Stomach (tissue), 9 donors: ENCODE results near the gene ZNF628. TPM values are rescaled to one million over a fixed set of nuclear protein-coding genes. Genes with fewer than 3 reads are reported as not detected.

Source experiments
- DNase-seq, 2 donors: peaks; one replicate each; pipeline versions ENCODE4 v3.0.0 to v3.0.0-alpha.2; 2013 to 2019
- H3K27ac ChIP-seq, 5 donors: fragments of 200-600 bp in 4 of 5; sonication (generic) in 4 of 5; one replicate each; pipeline ENCODE4 v1.5.1; 2013 to 2019; ENCODE audit warnings: mild to moderate bottlenecking in 1 of 5, moderate library complexity in 1 of 5
- H3K27me3 ChIP-seq, 3 donors: fragments of 200-600 bp; sonication (generic); one replicate each; pipeline ENCODE4 v1.5.1; 2017 to 2019; ENCODE audit warnings: mixed run types in 1 of 3
- H3K36me3 ChIP-seq, 4 donors: fragments of 200-600 bp; sonication (generic); 1 replicate in 3 of 4; 2 replicates in 1 of 4; pipeline ENCODE4 v1.5.1; 2016 to 2019
- H3K4me1 ChIP-seq, 4 donors: fragments of 200-600 bp; sonication (generic); one replicate each; pipeline ENCODE4 v1.5.1; 2016 to 2019
- H3K4me3 ChIP-seq, 4 donors: fragments of 200-600 bp; sonication (generic) in 3 of 4; one replicate each; pipeline ENCODE4 v1.5.1; 2016 to 2019; ENCODE audit warnings: mild to moderate bottlenecking in 1 of 4
- H3K9me3 ChIP-seq, 4 donors: fragments of 200-600 bp; sonication (generic); one replicate each; pipeline ENCODE4 v1.5.1; 2016 to 2019
- CTCF ChIP-seq, 7 experiments: fragments of 450-650 bp in 4 of 7; fragments of 200-600 bp in 3 of 7; sonication (generic) in 3 of 7; IDR thresholded peaks; one replicate each; pipeline ENCODE4 v1.5.1; 2016 to 2019; ENCODE audit warnings: antibody characterized with exemption in 7 of 7, control low read depth in 2 of 7, mild to moderate bottlenecking in 1 of 7
- EP300 ChIP-seq: sonication (generic); formaldehyde crosslinking; IDR thresholded peaks from one replicate; pipeline ENCODE4 v1.6.1; 2017; ENCODE audit warnings: antibody characterized with exemption
- POLR2A ChIP-seq, 4 donors: fragments of 450-650 bp; IDR thresholded peaks; one replicate each; pipeline ENCODE4 v1.6.1; 2016; ENCODE audit warnings: antibody characterized with exemption in 4 of 4, control low read depth in 2 of 4, mild to moderate bottlenecking in 1 of 4, moderate library complexity in 1 of 4
- POLR2AphosphoS5 ChIP-seq, 3 donors: sonication (generic); formaldehyde crosslinking; IDR thresholded peaks; one replicate each; pipeline ENCODE4 v1.6.1; 2016; ENCODE audit warnings: antibody characterized with exemption in 3 of 3
- WGBS, 5 donors: extraction: QIAGEN DNeasy Blood & Tissue Kit in 3 of 5; methylation state at CpG; one replicate each; pipeline versions ENCODE4 v1.1.5 to v1.1.7; 2013 to 2018; 5-methylcytosine and 5-hydroxymethylcytosine counted together
- intact Hi-C: fragments of 100-400 bp; cut with DNase I; formaldehyde crosslinking; loops from one replicate; pipeline ENCODE4 v1.15.1; 2023; ENCODE audit warnings: low total_unique reads
- polyA plus RNA-seq, 3 donors: library from polyadenylated mRNA; stranded (reverse); fragments of 200-250 nt; gene quantifications; one replicate each; pipeline ENCODE4 v1.2.3, GENCODE V29; 2013
- total RNA-seq, 5 donors: library from RNA; depleted of rRNA; stranded (reverse); fragments of >200 nt; gene quantifications; one replicate each; pipeline versions ENCODE4 v1.1.0 to v1.2.3, GENCODE V29; 2014 to 2016
- donor health status: healthy with polysubstance abuse.
- donor health status: Bipolar disorder and iron deficiency.
- donor health status: healthy.

The ZNF628 gene
- total and polyA plus RNA-seq, 8 donors, result 0.58 to 16.1 (median 5.0) TPM

GRCh38 chr19:55464039-55464661 is 12.3 kb upstream of the ZNF628 start:
- peaks cover 17 to 39% (median 38%) of the 10 kb centered on the region in 4 donors for H3K4me1 ChIP-seq
- no peak overlapping the region for H3K4me3 ChIP-seq
- TF ChIP-seq POLR2A (IDR thresholded peaks at IDR 0.05), result no peak
- no peak for TF ChIP-seq POLR2AphosphoS5 (IDR thresholded peaks at IDR 0.05)
- WGBS, 5 donors, result 60 to 83% (median 71%) methylated on average over 17 to 23 of the region's 23 CpGs
- no peaks in the 10 kb centered on the region for H3K27me3 ChIP-seq
- DNase-seq, result no peak
- H3K27ac ChIP-seq, result no peak overlapping the region
- no peaks in the 10 kb centered on the region for H3K9me3 ChIP-seq
- no peaks in the 10 kb centered on the region for H3K36me3 ChIP-seq
- intact Hi-C loops, result no loop called here

- WGBS, 5 donors, result 60 to 84% (median 69%) methylated on average over 14 of the region's 14 CpGs
- H3K4me3 ChIP-seq, result no peak within 1 kb of the TSS
- intact Hi-C loops, result loop anchor here (5.0 kb wide), 1 partner anchor 38 kb away; no protein-coding TSS in a partner anchor
- no peaks in the 10 kb centered on the region for H3K9me3 ChIP-seq
- no peaks in the 10 kb centered on the region for H3K36me3 ChIP-seq
- H3K4me1 ChIP-seq, result peaks cover 14 to 35% (median 33%) of the 10 kb centered on the region in 4 donors
- DNase-seq, result no peak
- no peak within 1 kb of the TSS for H3K27ac ChIP-seq
- TF ChIP-seq CTCF (IDR thresholded peaks at IDR 0.05) (no peak), POLR2A (IDR thresholded peaks at IDR 0.05) (no peak), EP300 (no peak), POLR2AphosphoS5 (IDR thresholded peaks at IDR 0.05) (no peak)
- H3K27me3 ChIP-seq, result no peaks in the 10 kb centered on the region
These were observed 11.8 kb upstream of the ZNF628 start, which contains the start of gene C19orf85 for GRCh38 chr19:55464662-55465054. C19orf85 (minus strand) TSS chr19:55464751; CDS start chr19:55464554, 197 bp downstream.

- Histone ChIP-seq H3K36me3 (no peaks in the 10 kb centered on the region), H3K4me3 (no peak overlapping the region), H3K4me1 (peaks cover 4 to 25% (median 24%) of the 10 kb centered on the region in 4 donors), H3K27ac (no peak overlapping the region), H3K27me3 (no peaks in the 10 kb centered on the region), H3K9me3 (no peaks in the 10 kb centered on the region)
- intact Hi-C loops, result loop anchor here (5.0 kb wide), 1 partner anchor 37 kb away; no protein-coding TSS in a partner anchor
- TF ChIP-seq POLR2AphosphoS5 (IDR thresholded peaks at IDR 0.05) (no peak), EP300 (no peak), CTCF (IDR thresholded peaks at IDR 0.05) (no peak), POLR2A (IDR thresholded peaks at IDR 0.05) (no peak)
- DNase-seq, result no peak
- 75 to 80% (median 75%) methylated on average over 4 to 11 of the region's 11 CpGs for WGBS, 5 donors
These were observed 10.8 kb upstream of the ZNF628 start for GRCh38 chr19:55465460-55466240.

- Histone ChIP-seq H3K4me3 (no peak overlapping the region), H3K27me3 (no peaks in the 10 kb centered on the region), H3K9me3 (no peaks in the 10 kb centered on the region), H3K4me1 (peaks cover 0 to 20% (median 18%) of the 10 kb centered on the region in 4 donors), H3K27ac (no peak overlapping the region), H3K36me3 (no peaks in the 10 kb centered on the region)
- intact Hi-C loops, result loop anchor here (5.0 kb wide), 1 partner anchor 36 kb away; no protein-coding TSS in a partner anchor
- 88 to 93% (median 92%) methylated on average over 4 of the region's 4 CpGs for WGBS, 5 donors
- no peak for TF ChIP-seq POLR2AphosphoS5 (IDR thresholded peaks at IDR 0.05)
- no peak for TF ChIP-seq EP300
- TF ChIP-seq CTCF (IDR thresholded peaks at IDR 0.05), result no peak
- TF ChIP-seq POLR2A (IDR thresholded peaks at IDR 0.05), result no peak
- no peak for DNase-seq
These were observed 10.2 kb upstream of the ZNF628 start for GRCh38 chr19:55466241-55466614.
